HL-60 (cell line): ENCODE data around the gene NXT1.

ENCODE experiments used
- POLR2AphosphoS5 ChIP-seq: IDR thresholded peaks from 2 replicates; pipeline ENCODE4 v1.6.1; 2012; ENCODE audit warnings: low read depth
- TF ChIP-seq, protein P1 (sequence below): IDR thresholded peaks from one replicate; pipeline ENCODE4 v1.5.1; 2011; ENCODE audit warnings: low read length, control low read depth, inconsistent platforms; ENCODE audit not compliant: insufficient read depth
- TF ChIP-seq, protein P2 (sequence below): IDR thresholded peaks from 2 replicates; pipeline ENCODE4 v1.6.1; 2012; ENCODE audit warnings: low read depth; ENCODE audit not compliant: insufficient replicate concordance

DNA sequence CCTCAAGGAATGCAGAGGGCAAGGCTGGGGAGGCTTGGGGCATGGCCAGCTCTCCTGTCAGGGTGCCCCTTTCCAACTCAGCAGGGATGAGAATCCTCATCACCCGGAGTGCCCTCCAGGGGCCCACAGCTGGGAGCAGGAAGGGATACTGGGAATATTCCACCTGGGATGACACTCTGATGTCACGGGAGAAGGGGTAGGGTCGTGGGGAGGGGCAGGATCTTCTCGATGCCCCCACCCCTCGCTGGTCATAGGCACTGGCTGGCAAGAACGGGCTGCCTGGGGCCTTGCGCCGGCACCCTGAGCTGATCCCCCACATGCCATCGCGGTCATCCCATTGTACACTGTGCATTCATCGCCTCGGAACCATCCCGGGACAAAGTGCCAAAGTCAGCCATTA is 10.6 kb upstream of the NXT1 start:
- TF ChIP-seq, protein P1, sequence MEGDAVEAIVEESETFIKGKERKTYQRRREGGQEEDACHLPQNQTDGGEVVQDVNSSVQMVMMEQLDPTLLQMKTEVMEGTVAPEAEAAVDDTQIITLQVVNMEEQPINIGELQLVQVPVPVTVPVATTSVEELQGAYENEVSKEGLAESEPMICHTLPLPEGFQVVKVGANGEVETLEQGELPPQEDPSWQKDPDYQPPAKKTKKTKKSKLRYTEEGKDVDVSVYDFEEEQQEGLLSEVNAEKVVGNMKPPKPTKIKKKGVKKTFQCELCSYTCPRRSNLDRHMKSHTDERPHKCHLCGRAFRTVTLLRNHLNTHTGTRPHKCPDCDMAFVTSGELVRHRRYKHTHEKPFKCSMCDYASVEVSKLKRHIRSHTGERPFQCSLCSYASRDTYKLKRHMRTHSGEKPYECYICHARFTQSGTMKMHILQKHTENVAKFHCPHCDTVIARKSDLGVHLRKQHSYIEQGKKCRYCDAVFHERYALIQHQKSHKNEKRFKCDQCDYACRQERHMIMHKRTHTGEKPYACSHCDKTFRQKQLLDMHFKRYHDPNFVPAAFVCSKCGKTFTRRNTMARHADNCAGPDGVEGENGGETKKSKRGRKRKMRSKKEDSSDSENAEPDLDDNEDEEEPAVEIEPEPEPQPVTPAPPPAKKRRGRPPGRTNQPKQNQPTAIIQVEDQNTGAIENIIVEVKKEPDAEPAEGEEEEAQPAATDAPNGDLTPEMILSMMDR, result no peak
- no peak for TF ChIP-seq POLR2AphosphoS5
- TF ChIP-seq, protein P2, sequence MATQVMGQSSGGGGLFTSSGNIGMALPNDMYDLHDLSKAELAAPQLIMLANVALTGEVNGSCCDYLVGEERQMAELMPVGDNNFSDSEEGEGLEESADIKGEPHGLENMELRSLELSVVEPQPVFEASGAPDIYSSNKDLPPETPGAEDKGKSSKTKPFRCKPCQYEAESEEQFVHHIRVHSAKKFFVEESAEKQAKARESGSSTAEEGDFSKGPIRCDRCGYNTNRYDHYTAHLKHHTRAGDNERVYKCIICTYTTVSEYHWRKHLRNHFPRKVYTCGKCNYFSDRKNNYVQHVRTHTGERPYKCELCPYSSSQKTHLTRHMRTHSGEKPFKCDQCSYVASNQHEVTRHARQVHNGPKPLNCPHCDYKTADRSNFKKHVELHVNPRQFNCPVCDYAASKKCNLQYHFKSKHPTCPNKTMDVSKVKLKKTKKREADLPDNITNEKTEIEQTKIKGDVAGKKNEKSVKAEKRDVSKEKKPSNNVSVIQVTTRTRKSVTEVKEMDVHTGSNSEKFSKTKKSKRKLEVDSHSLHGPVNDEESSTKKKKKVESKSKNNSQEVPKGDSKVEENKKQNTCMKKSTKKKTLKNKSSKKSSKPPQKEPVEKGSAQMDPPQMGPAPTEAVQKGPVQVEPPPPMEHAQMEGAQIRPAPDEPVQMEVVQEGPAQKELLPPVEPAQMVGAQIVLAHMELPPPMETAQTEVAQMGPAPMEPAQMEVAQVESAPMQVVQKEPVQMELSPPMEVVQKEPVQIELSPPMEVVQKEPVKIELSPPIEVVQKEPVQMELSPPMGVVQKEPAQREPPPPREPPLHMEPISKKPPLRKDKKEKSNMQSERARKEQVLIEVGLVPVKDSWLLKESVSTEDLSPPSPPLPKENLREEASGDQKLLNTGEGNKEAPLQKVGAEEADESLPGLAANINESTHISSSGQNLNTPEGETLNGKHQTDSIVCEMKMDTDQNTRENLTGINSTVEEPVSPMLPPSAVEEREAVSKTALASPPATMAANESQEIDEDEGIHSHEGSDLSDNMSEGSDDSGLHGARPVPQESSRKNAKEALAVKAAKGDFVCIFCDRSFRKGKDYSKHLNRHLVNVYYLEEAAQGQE, result no peak
